CD4-positive, alpha-beta T cell (primary cell): ENCODE results near the gene MYO1C. TPM values are rescaled to one million over a fixed set of nuclear protein-coding genes. Genes with fewer than 3 reads are reported as not detected.
A peak's percentile ranks its signal among the peaks of the same experiment; 100 is the strongest.

ENCODE experiments used
- ATAC-seq: fragments of 200-7000 bp; cut with Tn5 transposase; one replicate; pipeline ENCODE4 v1.10.0; 2022; ENCODE audit warnings: mild to moderate bottlenecking; ENCODE audit not compliant: poor library complexity
- CTCF ChIA-PET: fragments of 350-600 bp; sonication (Branson Sonifier 250); formaldehyde crosslinking; loops from one replicate; lab custom pipeline; 2021; ENCODE audit warnings: antibody characterized with exemption, inconsistent platforms; lab: Charles Lee
- POLR2A ChIA-PET: fragments of 350-600 bp; sonication (Branson Sonifier 250); formaldehyde crosslinking; loops from one replicate; lab custom pipeline; 2021; ENCODE audit warnings: antibody characterized with exemption, inconsistent platforms; lab: Charles Lee
- DNase-seq, 14 experiments: peaks; one replicate each; pipeline ENCODE4 v3.0.0-alpha.2; 2013 to 2020; ENCODE audit warnings: mixed read lengths in 2 of 14
- H3K27ac ChIP-seq, 2 donors: one replicate each; pipeline versions ENCODE4 v1.5.1 to v1.7.0; 2013; ENCODE audit warnings: low read length in 2 of 2, low read depth in 1 of 2, mild to moderate bottlenecking in 1 of 2
- H3K27me3 ChIP-seq, 2 experiments: 1 replicate in 1 of 2; 2 replicates in 1 of 2; pipeline versions ENCODE4 v1.6.1 to v1.7.0; 2013; ENCODE audit warnings: low read length in 2 of 2, control low read depth in 1 of 2, mild to moderate bottlenecking in 1 of 2, moderate library complexity in 1 of 2; ENCODE audit not compliant: insufficient read depth in 2 of 2, control insufficient read depth in 1 of 2
- H3K36me3 ChIP-seq: one replicate; pipeline ENCODE4 v1.6.1; 2013; ENCODE audit warnings: low read length, control low read depth; ENCODE audit not compliant: insufficient read depth
- H3K4me1 ChIP-seq: one replicate; pipeline ENCODE4 v1.6.1; 2013; ENCODE audit warnings: low read length, control low read depth; ENCODE audit not compliant: insufficient read depth
- H3K4me3 ChIP-seq: one replicate; pipeline ENCODE4 v1.5.1; 2013; ENCODE audit warnings: mild to moderate bottlenecking, low read length, moderate library complexity
- H3K9me3 ChIP-seq, 2 experiments: 1 replicate in 1 of 2; 2 replicates in 1 of 2; pipeline versions ENCODE4 v1.6.1 to v1.7.0; 2013; ENCODE audit warnings: low read length in 2 of 2, mild to moderate bottlenecking in 2 of 2, control low read depth in 1 of 2, moderate library complexity in 1 of 2; ENCODE audit not compliant: control insufficient read depth in 1 of 2, insufficient read depth in 1 of 2
- H3K27ac Mint-ChIP-seq: one replicate; pipeline ENCODE4 v1.8.0; 2020; ENCODE audit warnings: mixed read lengths
- H3K27me3 Mint-ChIP-seq: one replicate; pipeline ENCODE4 v1.8.0; 2021; ENCODE audit warnings: mixed read lengths
- H3K36me3 Mint-ChIP-seq: one replicate; pipeline ENCODE4 v1.8.0; 2021; ENCODE audit warnings: low read depth, mixed read lengths
- H3K4me1 Mint-ChIP-seq: one replicate; pipeline ENCODE4 v1.8.0; 2021; ENCODE audit warnings: low read depth, mixed read lengths
- H3K4me3 Mint-ChIP-seq: one replicate; pipeline ENCODE4 v1.8.0; 2020; ENCODE audit warnings: mild to moderate bottlenecking, mixed read lengths
- H3K9me3 Mint-ChIP-seq: one replicate; pipeline ENCODE4 v1.8.0; 2020; ENCODE audit warnings: mixed read lengths
- intact Hi-C, 2 experiments: fragments of 100-400 bp; cut with DNase I in 1 of 2; cut with micrococcal nuclease in 1 of 2; formaldehyde crosslinking; loops; one replicate each; pipeline versions ENCODE4 v1.15.1 to v1.9.0; 2023 to 2025; cut with DNase I, micrococcal nuclease
- total RNA-seq, 174 experiments: library from RNA in 2 of 174; stranded (reverse) in 2 of 174; gene quantifications; one replicate each; pipeline ENCODE4 v1.2.3 and lab custom pipeline; 2021 to 2026
- TF ChIP-seq, protein P1 (sequence below): fragments of 200-600 bp; IDR thresholded peaks from one replicate; pipeline ENCODE4 v1.8.0; 2022; ENCODE audit warnings: antibody characterized with exemption, mild to moderate bottlenecking

The MYO1C gene
- total RNA-seq, 2 experiments from 2014 or later: 21.0 to 24.7 TPM

DNA sequence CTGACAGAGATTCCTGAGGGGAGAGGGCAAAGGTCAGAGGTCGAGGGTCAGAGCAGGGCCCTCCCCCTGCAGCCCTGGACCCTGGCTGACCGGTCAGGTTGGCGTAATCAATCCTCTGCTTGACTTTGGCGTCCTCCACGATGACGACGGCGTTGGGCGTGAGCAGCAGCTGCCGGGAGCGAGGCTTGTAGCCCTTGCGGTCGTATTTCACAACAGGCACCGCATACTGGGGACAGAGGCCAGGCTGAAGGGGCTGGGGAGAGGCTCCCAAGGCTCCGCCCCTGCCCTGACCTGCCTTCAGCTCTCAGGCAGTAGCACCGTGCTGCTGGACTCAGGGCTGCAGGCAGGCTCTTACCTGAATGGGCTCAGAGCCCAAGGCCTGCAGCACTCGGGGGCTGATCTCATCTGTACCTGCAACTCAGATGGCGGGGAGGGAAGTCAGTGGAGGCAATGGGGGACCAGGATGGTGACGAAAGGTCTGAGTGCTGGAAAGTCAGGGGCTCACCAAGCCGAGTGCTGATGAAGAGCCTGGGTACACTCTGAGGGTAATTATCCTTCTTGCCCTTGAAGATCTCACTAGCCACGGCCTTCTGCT lies 24.5 kb downstream of the MYO1C start:
- peaks cover 18% of the 10 kb centered on the region for H3K36me3 Mint-ChIP-seq
- POLR2A ChIA-PET: no interaction called here
- H3K4me3 Mint-ChIP-seq: no peak overlapping the region
- Histone ChIP-seq H3K36me3 (peaks cover 22% of the 10 kb centered on the region), H3K4me3 (no peak overlapping the region), H3K4me1 (peaks cover 10% of the 10 kb centered on the region), H3K9me3 (peaks cover 0 to 7% of the 10 kb centered on the region in 2 experiments), H3K27me3 (no peaks in the 10 kb centered on the region), H3K27ac (no peak overlapping the region)
- no peak overlapping the region for H3K27ac Mint-ChIP-seq
- TF ChIP-seq, protein P1, sequence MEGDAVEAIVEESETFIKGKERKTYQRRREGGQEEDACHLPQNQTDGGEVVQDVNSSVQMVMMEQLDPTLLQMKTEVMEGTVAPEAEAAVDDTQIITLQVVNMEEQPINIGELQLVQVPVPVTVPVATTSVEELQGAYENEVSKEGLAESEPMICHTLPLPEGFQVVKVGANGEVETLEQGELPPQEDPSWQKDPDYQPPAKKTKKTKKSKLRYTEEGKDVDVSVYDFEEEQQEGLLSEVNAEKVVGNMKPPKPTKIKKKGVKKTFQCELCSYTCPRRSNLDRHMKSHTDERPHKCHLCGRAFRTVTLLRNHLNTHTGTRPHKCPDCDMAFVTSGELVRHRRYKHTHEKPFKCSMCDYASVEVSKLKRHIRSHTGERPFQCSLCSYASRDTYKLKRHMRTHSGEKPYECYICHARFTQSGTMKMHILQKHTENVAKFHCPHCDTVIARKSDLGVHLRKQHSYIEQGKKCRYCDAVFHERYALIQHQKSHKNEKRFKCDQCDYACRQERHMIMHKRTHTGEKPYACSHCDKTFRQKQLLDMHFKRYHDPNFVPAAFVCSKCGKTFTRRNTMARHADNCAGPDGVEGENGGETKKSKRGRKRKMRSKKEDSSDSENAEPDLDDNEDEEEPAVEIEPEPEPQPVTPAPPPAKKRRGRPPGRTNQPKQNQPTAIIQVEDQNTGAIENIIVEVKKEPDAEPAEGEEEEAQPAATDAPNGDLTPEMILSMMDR: no peak
- CTCF ChIA-PET: no interaction called here
- peaks cover 13% of the 10 kb centered on the region for H3K4me1 Mint-ChIP-seq
- H3K27me3 Mint-ChIP-seq: no peaks in the 10 kb centered on the region
- no peaks in the 10 kb centered on the region for H3K9me3 Mint-ChIP-seq
- ATAC-seq: no peak
- peak in 2 of 14 experiments; percentile 49 to 54 for DNase-seq
- intact Hi-C loops: loop anchor here in 1 of 2 experiments (2.0 kb wide), 1 partner anchor 13 kb away; no protein-coding TSS in a partner anchor

DNA sequence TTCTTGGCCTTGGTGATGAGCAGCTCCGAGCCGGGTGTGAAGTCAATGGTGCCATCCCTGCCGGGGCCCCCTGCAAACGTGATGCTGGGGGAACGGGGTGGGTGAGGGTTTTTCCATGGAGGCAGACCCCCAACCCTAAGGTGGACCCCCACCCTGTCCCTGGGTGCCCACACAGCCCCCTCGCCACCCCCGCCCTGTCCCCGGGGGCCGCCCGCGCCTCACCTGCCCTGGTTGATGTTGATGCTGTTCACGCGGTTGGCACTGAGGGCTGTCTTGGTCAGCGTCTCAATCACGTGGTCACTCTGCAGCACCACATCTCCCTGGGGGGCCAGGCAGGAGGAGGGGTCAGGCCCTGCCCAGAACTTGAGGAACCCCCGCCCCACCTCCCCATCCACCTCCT lies 25.2 kb downstream of the MYO1C start:
- peaks cover 16% of the 10 kb centered on the region for H3K4me1 ChIP-seq
- intact Hi-C loops: loop anchor here in 1 of 2 experiments (2.0 kb wide), 1 partner anchor 14 kb away; no protein-coding TSS in a partner anchor
- Mint-ChIP-seq H3K27me3 (no peaks in the 10 kb centered on the region), H3K4me3 (no peak overlapping the region), H3K27ac (no peak overlapping the region), H3K36me3 (peaks cover 18% of the 10 kb centered on the region), H3K9me3 (no peaks in the 10 kb centered on the region), H3K4me1 (peaks cover 14% of the 10 kb centered on the region)
- no peak overlapping the region for H3K4me3 ChIP-seq
- H3K9me3 ChIP-seq: peaks cover 0 to 7% of the 10 kb centered on the region in 2 experiments
- ATAC-seq: no peak
- no peak overlapping the region for H3K27ac ChIP-seq
- H3K27me3 ChIP-seq: no peaks in the 10 kb centered on the region
- H3K36me3 ChIP-seq: peaks cover 22% of the 10 kb centered on the region
- TF ChIP-seq, protein P1: no peak
- no peak for DNase-seq
- ChIA-PET CTCF (no interaction called here), POLR2A (no interaction called here)

DNA sequence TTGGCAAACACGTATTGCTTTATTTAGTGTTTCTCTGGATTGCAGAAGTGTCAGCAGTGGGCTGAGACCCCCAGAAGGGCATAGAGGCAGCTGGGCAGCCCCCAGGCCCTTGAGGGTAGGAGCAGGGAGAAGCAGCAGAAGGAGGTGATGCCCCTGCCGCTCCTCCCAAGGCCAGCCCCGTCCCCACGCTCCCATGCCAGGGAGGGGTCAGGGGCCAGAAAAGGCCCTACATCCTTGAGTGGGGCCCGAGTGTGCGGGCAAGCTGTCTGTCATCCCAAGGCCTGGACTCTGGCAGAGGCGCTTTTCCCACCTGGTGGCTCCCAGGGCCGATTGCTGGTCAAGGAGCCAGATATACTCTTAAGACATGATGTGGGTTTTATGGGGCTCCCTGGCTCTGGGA lies 28.3 kb downstream of the MYO1C start:
- Mint-ChIP-seq H3K4me1 (peaks cover 32% of the 10 kb centered on the region), H3K4me3 (no peak overlapping the region), H3K36me3 (peaks cover 14% of the 10 kb centered on the region), H3K9me3 (no peaks in the 10 kb centered on the region), H3K27me3 (no peaks in the 10 kb centered on the region), H3K27ac (no peak overlapping the region)
- TF ChIP-seq, protein P1: no peak
- Histone ChIP-seq H3K27me3 (no peaks in the 10 kb centered on the region), H3K27ac (no peak overlapping the region), H3K36me3 (peaks cover 12% of the 10 kb centered on the region), H3K4me3 (no peak overlapping the region), H3K9me3 (peaks cover 0 to 7% of the 10 kb centered on the region in 2 experiments), H3K4me1 (peaks cover 42% of the 10 kb centered on the region)
- ChIA-PET POLR2A (no interaction called here), CTCF (no interaction called here)
- intact Hi-C loops: no loop called here
- ATAC-seq: no peak
- no peak for DNase-seq
